SW480 (cell line): ENCODE results near the gene VIM.
"Not testable (repeated sequence)": the region's sequence is repeated elsewhere in the genome, so short reads cannot be mapped to it uniquely, and the experiment has no call there.

Source experiments
- DNase-seq: peaks from one replicate; pipeline ENCODE4 v3.0.0-alpha.2; 2016; ENCODE audit warnings: low spot score

Gene VIM

DNA sequence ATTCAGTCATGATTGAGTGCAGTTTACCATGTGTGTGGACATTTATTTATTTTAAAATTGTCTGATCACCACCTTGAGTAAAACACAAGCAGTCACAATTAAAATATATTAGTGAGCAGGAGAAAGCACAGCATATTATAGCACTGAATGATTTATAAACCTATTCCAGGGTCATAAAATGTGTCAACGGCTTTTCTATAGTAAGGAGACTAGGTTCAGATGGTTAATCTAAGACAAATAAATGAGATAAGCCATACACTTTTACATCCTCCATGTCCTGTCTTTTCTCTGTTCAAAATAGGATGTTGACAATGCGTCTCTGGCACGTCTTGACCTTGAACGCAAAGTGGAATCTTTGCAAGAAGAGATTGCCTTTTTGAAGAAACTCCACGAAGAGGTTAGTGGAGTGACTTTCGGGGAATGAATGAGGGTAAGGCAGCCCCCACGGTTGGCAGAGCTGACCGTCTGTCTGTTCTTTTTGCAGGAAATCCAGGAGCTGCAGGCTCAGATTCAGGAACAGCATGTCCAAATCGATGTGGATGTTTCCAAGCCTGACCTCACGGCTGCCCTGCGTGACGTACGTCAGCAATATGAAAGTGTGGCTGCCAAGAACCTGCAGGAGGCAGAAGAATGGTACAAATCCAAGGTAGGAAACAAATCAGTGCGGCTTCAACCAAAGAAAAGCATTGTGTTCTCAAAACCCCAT is 5.4 kb downstream of the VIM start:
- no peak for DNase-seq

GRCh38 chr10:17234431-17234945 is 6.4 kb downstream of the VIM start:
- DNase-seq: no peak

GRCh38 chr10:17235136-17235535 is 7.1 kb downstream of the VIM start:
- no peak for DNase-seq

DNA sequence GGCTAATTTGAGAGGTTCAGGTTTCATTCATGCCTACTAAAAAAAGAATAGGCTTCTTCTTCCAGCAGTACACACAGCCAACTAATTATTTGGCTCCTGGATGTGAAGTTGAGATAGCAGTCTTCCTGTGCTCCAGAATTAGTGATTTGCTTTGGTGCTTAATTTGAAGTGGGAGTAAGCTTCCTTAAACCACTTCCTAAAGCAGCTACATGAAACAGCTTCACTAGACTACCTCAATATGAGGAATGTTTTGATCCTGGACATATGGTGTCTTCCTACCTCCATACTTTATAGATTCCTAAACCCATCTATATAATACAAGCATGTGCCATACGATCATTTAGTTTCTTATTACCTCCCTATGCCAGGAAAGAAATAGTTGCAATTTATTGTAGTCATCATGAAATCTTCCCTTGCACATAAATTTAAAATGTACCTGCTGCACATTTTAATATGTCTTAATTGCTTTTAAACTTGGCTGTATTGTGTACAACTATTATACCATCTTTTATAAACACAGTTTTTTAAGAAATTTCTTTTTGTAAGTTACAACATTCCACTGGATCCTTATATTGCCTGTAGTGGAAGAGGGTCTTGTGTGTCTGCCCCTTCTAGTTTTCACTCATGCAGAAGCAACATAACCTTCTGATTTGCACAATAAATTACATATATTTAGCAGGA is 8.6 kb downstream of the VIM start:
- DNase-seq: no peak

- no peak for DNase-seq
These were observed 9.1 kb downstream of the VIM start for GRCh38 chr10:17237149-17237527.

GRCh38 chr10:17237915-17238444 is 9.9 kb downstream of the VIM start:
- DNase-seq: no peak

- no peak for DNase-seq
These were observed 10.6 kb downstream of the VIM start for GRCh38 chr10:17238445-17239291.

- DNase-seq: no peak
These were observed 11.5 kb downstream of the VIM start for GRCh38 chr10:17239345-17240085.

DNA sequence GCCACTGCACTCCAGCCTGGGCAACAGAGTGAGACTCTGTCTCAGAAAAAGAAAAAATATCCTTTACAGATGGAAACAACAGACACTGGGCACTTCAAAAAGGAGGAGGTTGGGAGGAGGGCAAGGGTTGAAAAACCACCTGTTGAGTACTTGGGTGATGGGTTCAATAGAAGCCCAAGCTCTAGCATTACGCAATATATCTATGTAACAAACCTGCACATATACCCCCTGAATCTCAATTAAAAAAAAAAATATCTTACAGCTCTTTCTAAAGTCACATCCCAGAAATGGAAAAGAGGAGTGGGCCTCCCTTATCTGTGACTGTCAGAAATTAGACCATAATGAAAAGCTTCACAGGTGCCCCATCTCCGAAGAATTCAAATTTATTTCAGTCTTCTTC is 12.1 kb downstream of the VIM start:
- DNase-seq: no peak

DNA sequence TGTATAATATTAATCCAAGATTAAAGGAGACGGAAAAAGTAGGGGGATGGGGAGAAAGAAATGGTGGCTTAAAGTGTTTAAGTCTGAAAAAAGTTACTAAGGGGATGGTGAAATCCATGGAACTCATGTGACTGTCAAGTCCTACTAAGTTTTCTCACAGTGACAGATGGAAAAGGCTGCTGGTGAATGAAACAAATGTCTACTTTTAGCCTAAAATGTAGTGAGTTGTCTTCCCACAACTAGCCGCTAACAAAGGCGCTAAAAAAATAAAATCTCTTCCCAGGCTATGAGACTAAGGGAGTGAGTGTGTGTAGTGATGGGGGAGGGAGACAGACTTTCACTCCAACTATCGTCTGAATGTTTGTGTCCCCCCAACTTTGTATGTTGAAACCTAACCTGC is 12.6 kb downstream of the VIM start:
- DNase-seq: no peak

- DNase-seq: no peak
These were observed 13.7 kb downstream of the VIM start for GRCh38 chr10:17241611-17242333.

DNA sequence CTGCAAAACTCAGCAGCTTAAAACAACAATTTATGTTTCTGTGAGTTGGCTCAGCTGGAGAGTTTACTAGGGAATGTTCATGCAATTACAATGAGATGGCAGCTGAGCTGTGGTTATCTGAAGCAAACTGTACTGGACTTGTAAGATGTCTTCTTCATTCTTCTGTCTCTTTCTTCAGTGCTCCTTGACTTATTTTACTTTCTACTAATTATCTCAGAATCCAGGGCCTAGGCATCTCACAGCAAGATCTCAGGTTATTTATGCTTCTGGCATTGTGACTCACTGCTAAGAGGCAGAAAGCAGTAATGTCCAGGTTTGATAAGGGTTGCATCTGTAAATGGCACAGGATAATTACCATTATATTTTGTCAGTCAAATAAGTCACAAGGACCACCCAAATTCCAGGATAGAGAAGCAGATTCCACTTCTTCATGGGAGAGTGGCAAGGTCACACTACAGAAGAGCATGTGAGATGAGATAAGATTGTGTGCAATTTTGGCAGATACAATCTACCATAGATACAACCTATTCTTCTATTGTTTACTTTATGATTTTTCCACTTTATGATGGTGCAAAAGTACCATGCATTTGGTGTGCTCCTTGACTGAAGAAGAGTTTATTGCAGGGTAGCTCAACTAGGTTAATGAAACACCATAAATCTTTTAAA is 16.8 kb downstream of the VIM start:
- no peak for DNase-seq

GRCh38 chr10:17247210-17247609 is 19.2 kb downstream of the VIM start:
- DNase-seq: no peak

DNA sequence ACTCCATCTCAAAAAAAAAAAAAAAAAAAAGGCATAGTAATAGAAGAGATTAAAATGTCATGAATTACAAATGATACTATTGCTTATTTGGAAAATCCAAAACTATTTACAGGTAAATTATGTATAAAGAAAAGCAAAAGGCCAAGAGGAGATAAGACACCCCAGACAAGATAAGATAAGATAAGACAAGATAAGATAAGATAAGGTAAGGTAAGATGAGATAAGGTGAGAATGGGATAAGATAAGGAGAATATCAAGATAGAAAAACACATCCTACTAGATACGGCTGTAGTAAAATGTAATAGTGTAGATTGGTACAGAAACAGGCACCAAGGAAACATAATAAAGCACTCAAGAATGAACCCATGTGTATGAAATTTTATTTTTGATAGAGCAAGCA is 20.9 kb downstream of the VIM start:
- DNase-seq: no peak

DNA sequence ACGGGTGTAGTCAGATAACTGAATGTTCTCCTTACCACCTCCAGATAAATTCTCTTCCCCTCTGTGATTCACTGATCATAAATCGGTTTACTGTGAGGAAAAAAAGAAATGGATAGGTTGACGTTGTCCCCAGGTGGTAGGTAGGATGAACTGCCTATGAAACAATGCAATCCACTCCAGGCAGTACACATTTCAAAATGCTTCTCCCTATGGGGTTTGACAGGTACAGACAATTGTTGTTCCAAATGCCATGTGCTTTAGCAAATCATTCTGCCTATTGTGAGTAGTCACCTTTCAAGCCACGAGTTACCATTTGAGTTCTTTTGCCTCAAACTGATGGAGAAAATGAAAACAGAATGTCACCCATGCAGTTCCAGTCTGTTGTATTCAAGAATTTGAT is 21.8 kb downstream of the VIM start:
- DNase-seq: peak; percentile 53

GRCh38 chr10:17250736-17251135 is 22.7 kb downstream of the VIM start:
- no peak for DNase-seq

DNA sequence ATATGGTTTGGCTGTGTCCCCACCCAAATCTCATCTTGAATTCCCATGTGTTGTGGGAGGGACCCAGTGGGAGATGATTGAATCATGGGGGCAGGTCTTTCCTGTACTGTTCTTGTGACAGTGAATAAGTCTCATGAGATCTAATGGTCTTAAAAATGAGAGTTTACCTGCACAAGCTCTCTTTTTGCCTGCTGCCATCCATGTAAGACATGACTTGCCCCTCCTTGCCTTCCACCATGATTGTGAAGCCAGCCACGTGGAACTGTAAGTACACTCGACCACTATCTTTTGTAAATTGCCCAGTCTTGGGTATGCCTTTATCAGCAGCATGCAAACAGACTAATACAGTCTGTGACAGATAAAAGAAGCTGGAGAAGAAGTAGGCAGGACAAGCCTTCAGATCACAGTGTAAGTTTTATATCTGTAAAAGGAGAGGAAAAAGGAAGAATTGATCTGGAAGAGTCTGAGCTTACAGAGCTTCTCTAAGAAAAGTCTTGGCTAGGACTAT is 26.6 kb downstream of the VIM start:
- DNase-seq: not testable (repeated sequence)

DNA sequence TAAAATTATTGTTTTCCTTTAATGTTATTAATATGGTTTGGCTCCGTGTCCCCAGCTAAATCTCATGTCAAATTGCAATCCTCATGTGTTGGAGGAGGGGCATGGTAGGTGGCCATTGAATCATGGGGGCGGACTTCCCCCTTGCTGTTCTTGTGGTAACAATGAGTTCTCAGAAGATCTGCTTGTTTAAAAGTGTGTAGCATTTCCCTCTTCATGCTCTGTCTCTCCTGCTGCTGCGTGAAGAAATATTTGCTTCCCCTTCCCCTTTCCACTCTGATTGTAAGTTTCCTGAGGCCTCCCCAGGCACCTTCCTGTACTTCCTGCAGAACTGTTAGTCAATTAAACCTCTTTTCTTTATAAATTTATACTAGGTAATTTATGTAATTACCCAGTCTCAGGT is 27.5 kb downstream of the VIM start:
- DNase-seq: no peak

DNA sequence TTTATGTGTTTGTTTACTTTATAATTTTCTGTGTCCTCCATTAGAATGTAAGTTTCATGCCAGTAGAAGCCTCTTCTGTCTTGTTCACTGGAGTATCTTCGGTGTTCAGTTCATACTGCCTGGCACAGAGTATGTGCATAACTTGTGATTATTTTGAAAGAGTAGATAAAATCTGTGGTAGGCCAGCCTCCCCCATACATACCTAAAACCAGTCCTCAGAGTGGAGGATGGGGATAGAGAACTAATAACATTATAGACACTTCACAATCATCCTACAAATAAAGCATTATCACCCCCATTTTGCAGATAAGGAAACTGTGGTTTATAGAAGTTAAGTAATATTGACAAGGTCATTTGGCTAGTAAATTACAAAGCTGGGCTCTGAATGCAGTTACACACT is 28.0 kb downstream of the VIM start:
- DNase-seq: no peak

DNA sequence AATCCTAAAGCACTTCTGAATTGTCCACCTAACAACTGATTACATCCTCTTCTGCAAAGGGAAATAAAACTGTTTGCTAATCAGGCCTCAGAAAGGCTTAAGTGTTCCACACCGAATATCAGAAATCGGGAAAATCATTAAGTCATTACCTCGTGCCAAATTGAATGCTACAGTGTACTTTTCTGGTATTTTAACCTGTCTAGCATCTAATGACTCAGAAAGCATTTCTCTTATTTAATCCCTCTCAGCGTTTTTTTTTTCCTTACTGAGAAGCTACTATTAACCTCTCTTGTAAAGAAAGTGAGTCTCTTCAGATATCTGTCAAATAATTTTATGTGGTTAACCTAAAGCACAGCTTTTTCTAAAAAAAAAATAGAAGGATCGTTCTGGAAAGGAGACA is 28.6 kb downstream of the VIM start:
- DNase-seq: no peak
